D721Med (cell line): ENCODE results near the gene HEY2.

Source experiments
- DNase-seq: peaks from one replicate; pipeline ENCODE4 v3.0.0; 2011; ENCODE audit warnings: low spot score; ENCODE audit not compliant: insufficient read length
- FAIRE-seq: peaks from 2 replicates; lab custom pipeline; 2011; peaks lifted over from hg19 to GRCh38; lab: Jason Lieb, UNC
- TF ChIP-seq, protein P1 (sequence below): IDR thresholded peaks from 2 replicates; pipeline ENCODE4 v1.5.1; 2012; ENCODE audit warnings: mild to moderate bottlenecking, control low read depth; ENCODE audit not compliant: insufficient read depth; ENCODE audit errors: missing control alignments

Gene HEY2

GRCh38 chr6:125789576-125790357, 40.3 kb downstream of the HEY2 start:
- TF ChIP-seq, protein P1, sequence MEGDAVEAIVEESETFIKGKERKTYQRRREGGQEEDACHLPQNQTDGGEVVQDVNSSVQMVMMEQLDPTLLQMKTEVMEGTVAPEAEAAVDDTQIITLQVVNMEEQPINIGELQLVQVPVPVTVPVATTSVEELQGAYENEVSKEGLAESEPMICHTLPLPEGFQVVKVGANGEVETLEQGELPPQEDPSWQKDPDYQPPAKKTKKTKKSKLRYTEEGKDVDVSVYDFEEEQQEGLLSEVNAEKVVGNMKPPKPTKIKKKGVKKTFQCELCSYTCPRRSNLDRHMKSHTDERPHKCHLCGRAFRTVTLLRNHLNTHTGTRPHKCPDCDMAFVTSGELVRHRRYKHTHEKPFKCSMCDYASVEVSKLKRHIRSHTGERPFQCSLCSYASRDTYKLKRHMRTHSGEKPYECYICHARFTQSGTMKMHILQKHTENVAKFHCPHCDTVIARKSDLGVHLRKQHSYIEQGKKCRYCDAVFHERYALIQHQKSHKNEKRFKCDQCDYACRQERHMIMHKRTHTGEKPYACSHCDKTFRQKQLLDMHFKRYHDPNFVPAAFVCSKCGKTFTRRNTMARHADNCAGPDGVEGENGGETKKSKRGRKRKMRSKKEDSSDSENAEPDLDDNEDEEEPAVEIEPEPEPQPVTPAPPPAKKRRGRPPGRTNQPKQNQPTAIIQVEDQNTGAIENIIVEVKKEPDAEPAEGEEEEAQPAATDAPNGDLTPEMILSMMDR: no peak
- no peak for FAIRE-seq
- no peak for DNase-seq

DNA sequence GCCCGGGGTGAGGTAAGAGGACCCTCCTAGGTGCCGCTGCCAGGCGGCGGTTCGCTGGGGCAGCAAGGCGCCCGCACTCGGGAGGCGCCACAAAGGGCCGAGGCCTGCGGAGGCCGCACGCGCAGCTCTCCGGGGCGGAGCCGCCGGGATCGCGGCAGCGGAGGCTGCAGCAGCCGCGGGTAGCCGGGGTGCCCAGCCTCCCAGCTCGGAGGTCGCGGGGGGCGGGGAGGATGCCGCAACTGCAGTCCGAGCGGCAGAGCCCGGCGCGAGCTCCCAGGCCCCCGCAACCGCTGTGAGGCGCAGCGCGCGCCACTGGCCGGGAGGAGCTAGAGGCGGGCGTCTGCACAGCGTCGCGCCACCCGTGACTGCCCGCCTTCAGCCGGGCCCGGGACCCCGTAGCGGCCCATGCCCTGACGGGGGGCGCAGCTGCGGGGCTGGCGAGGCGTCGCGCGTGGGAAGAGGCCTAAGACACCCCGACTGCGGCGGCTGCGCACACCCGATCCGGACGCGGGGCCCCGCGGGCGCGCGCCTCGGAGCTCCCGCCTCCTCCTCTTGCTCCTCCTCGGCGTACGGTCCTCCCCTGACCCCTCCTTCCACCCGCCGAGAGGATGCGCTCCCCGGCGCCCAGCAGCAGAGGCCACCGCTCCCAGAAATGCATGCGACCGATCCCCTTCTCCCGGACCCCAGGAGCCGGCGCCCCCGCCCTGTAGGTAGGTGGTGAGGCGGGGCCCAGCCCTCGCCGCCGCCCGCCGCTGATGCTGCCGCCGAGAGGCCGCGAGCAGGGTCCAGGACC, 41.1 kb downstream of the HEY2 start, which contains the start of gene NCOA7:
NCOA7 (plus strand) TSS at position 603 of the 793 bp plus-strand sequence. CDS start 24,395 bp downstream, outside the sequence.
- FAIRE-seq (no peak), DNase-seq (peak; percentile 43)
- TF ChIP-seq, protein P1: no peak

DNA sequence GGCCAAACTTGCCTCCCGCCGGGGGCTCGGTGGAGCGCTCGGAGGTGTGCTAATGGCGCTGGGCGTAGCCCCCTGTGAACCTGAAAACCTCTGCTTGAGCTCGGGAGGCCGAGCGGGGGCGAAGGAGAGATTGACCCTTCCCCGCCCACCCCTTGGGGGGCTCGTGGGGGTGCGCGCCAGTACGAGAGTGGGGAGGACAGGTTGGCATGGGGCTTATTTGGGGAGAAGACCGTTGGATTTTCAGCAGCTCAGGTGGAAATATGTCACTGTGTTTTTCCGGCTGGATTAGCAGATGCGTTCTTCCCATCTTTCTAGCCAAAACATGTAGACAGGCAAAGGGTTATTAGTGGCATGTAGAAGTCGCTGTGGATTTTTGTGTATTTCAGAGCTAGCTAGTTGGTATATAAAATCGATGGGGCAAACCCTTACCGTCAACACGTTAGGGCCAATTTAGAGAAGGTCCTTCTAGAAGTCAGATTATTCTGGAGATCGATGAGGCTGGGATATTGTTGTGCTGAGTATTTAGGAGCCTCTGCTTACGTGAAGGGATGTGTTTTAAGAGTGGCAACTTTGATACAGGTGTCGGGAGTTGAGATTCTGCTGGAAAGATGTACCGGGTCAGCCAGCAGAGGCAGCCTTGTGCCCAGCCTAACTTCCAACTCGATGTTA, 41.9 kb downstream of the HEY2 start:
- DNase-seq (no peak), FAIRE-seq (no peak)
- TF ChIP-seq, protein P1: peak; percentile 37

DNA sequence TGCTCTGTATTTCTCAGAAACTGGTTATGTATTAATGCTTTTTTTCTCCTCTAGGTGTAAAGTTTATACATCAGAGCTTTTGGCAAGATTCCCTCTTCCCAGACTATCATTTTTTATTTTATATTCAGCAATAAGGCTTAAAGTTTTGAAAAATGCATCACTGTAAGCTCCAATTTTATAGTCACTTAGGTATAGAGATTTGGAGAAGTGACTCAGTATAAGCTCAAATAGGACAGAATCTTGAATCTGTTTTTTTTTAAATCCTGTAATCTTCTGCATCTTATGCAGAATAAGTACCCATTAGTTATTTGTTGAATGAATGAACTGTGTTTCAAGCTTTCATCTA, 42.4 kb downstream of the HEY2 start:
- DNase-seq: no peak
- TF ChIP-seq, protein P1: no peak
- FAIRE-seq: no peak

DNA sequence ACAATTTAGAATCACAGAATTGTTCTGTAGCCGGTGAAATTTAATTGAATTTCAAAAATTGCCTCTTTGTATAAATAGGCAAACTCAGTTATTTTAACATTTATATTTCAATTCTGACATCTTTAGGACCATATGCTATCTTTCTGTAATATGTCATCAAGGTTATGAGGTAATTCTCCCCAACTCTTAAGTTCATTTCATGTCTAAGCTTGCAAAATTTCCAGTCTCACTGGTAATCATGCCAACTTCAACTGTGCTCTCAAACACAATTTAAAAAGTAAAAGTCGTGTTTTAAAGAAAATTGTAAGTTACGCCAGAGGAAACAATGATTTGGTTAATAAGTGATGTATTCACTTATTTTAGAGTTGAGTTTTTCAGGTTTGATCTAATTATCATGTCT, 42.7 kb downstream of the HEY2 start:
- no peak for FAIRE-seq
- DNase-seq: no peak
- TF ChIP-seq, protein P1: no peak

DNA sequence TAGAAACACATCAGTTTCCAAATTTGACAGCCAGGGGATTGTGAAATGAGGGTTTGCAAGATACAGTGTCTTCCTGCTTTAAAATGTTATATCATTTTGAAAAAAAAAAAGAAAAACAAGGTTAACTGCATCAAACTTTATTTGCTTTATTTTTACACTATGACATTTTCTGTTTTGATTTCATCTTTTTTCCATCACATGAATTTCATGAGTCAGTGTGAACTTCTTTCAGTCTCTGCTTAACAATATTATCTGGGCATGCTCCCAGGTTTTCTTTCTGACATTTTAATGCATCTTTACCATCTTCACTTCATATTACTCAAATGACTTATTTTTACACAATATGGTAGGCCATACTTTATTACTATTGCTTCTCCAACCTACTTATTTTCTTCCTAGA, 43.2 kb downstream of the HEY2 start:
- FAIRE-seq: no peak
- TF ChIP-seq, protein P1: no peak
- DNase-seq: no peak
